Mucosa of descending colon (tissue), 3 donors: Measurements from ENCODE around the gene RNF111. TPM values are rescaled to one million over a fixed set of nuclear protein-coding genes. Genes with fewer than 3 reads are reported as not detected.
A peak's percentile ranks its signal among the peaks of the same experiment; 100 is the strongest.

Experiments used
- ATAC-seq: fragments of 200-7000 bp; cut with Tn5 transposase; one replicate; pipeline ENCODE4 v1.9.1; 2020; ENCODE audit warnings: mild to moderate bottlenecking, moderate library complexity
- DNase-seq, 3 donors: peaks; one replicate each; pipeline ENCODE4 v3.0.0-alpha.2; 2020
- H3K36me3 ChIP-seq: fragments of 200-600 bp; one replicate; pipeline ENCODE4 v1.8.0; 2021; ENCODE audit warnings: low read depth, mild to moderate bottlenecking
- H3K4me1 ChIP-seq: fragments of 200-600 bp; one replicate; pipeline ENCODE4 v1.8.0; 2021; ENCODE audit warnings: low read depth, mild to moderate bottlenecking
- H3K4me3 ChIP-seq: fragments of 200-600 bp; one replicate; pipeline ENCODE4 v1.8.0; 2021; ENCODE audit warnings: mild to moderate bottlenecking
- H3K9me3 ChIP-seq: fragments of 200-600 bp; one replicate; pipeline ENCODE4 v1.8.0; 2021; ENCODE audit warnings: mild to moderate bottlenecking
- intact Hi-C, 2 donors: fragments of 100-400 bp; cut with DNase I in 1 of 2; cut with micrococcal nuclease in 1 of 2; formaldehyde crosslinking; loops; one replicate each; pipeline versions ENCODE4 v1.11.0 to v1.11.1; 2022; cut with DNase I, micrococcal nuclease
- total RNA-seq, 3 donors: library from RNA; stranded (reverse); fragmentation: NEBNext Ultra II Directional in 2 of 3; extraction: Animal tissue kit (Norgen Biotek cat#: 25700) in 2 of 3; gene quantifications; one replicate each; pipeline versions ENCODE4 v1.2.1 to v1.2.4, GENCODE V29; 2021 to 2023
- TF ChIP-seq, protein P1 (sequence below): fragments of 200-600 bp; IDR thresholded peaks from one replicate; pipeline ENCODE4 v1.8.0; 2022; ENCODE audit warnings: antibody characterized with exemption, mild to moderate bottlenecking
- donor health status: DM: no; HTN: no; CAD: no; lungs with moderate emphysema.
- donor health status: DM: no; HTN: no; CAD: no.
- donor health status: DM: no; HTN: yes; CAD: no.

Gene RNF111
- total RNA-seq, 3 donors from 2014 or later: 25.7 to 39.6 (median 37.8) TPM

DNA sequence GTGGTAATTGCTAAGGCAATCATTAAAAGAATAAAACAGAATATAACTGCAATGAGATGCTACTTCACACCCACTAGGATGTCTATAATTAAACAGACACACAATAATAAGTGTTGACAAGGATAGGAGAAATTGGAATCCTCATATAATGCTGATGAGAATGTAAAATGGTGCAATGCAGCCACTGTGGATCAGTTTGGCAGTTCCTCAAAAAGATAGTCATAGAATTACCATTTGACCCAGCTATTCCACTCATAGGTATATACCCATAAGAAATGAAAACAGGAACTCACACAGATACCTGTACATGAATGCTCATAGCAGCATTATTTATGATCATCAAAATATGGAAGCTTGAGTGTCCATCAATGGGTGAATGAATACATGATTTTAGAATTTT lies 9.6 kb upstream of the RNF111 start:
- TF ChIP-seq, protein P1, sequence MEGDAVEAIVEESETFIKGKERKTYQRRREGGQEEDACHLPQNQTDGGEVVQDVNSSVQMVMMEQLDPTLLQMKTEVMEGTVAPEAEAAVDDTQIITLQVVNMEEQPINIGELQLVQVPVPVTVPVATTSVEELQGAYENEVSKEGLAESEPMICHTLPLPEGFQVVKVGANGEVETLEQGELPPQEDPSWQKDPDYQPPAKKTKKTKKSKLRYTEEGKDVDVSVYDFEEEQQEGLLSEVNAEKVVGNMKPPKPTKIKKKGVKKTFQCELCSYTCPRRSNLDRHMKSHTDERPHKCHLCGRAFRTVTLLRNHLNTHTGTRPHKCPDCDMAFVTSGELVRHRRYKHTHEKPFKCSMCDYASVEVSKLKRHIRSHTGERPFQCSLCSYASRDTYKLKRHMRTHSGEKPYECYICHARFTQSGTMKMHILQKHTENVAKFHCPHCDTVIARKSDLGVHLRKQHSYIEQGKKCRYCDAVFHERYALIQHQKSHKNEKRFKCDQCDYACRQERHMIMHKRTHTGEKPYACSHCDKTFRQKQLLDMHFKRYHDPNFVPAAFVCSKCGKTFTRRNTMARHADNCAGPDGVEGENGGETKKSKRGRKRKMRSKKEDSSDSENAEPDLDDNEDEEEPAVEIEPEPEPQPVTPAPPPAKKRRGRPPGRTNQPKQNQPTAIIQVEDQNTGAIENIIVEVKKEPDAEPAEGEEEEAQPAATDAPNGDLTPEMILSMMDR: no peak
- ATAC-seq (no peak), DNase-seq (no peak)
- Histone ChIP-seq H3K4me3 (no peak overlapping the region), H3K36me3 (no peaks in the 10 kb centered on the region), H3K9me3 (no peaks in the 10 kb centered on the region), H3K4me1 (no peaks in the 10 kb centered on the region)
- intact Hi-C loops: no loop called here

DNA sequence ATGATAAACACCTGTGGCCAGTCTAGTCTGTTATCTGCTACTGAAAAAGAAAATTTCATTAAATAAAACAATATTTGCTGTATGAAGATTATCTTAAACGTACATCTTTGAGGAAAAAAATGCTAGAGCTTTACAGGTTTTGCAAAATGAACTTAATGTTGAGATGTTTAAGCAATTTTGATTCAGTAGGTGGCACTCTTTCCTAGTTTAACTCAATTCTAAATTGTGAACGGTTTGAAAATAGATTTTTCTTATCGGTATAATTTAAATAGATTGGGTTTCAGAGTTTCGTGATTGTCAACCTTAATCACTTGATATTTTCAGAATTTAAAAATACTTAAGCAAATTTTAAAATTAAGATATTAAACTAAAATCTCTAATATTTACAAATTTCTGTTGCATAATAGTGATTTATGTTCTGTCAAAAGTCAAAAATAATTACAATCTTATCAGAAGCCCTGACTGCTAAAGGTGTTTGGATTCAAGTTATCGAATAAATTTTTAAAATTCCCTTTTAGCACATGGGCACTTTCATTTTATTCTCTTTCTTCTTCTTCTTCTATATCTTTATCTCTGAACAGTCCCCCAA lies 7.0 kb upstream of the RNF111 start:
- peak; percentile 34 for ATAC-seq
- TF ChIP-seq, protein P1: no peak
- no peaks in the 10 kb centered on the region for H3K4me1 ChIP-seq
- DNase-seq: no peak
- no peaks in the 10 kb centered on the region for H3K36me3 ChIP-seq
- intact Hi-C loops: loop anchor here in 1 of 2 donors (10.0 kb wide), 1 partner anchor 514 kb away; no protein-coding TSS in a partner anchor
- H3K4me3 ChIP-seq: no peak overlapping the region
- H3K9me3 ChIP-seq: no peaks in the 10 kb centered on the region

DNA sequence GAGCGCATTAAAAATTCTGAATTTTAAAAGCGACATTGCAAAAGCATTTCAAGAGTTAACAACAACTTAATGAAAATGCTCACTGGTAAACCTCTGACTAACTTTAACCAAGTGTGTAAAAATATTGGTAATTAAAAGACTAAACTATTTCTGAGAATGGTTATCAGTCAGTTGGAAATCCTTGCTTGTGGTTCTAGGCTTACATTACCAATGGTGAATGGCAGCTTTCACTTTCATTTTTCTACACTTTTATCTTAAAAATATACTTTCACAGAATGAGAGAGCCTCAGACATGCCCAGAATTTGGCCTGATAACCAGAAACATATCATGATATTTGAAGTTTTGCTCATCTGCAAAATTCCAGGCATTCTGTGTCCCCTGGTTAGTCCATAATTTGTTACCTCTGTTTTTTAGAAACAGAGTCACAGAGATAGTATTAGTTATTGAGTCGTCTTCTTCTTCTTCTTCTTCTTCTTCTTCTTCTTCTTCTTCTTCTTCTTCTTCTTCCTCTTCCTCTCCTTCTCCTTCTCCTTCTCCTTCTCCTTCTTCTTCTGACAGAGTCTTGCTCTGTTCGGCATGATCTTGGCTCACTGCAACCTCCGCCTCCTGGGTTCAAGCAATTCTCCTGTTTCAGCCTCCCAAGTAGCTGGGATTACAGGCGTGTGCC lies 5.5 kb upstream of the RNF111 start:
- TF ChIP-seq, protein P1: no peak
- no peak for DNase-seq

DNA sequence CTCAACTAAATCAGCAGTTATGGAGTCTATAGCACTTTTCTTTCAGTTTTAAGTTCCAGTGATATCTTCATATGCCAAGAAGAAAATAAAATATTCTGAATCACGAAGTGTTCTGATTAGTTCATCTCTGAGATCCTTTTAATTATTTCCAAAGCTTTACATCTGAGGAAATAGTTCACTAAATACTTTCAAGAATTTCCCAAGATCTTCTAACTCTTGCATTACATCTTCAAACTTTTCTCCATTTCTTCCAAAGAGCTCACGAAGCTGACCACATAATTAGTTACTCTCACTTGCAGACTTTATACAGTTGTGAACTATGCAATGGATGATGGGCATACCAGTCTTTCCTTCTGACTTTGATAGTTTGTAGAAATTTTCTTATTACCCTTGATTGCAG lies 4.2 kb upstream of the RNF111 start:
- Histone ChIP-seq H3K4me1 (no peaks in the 10 kb centered on the region), H3K9me3 (no peaks in the 10 kb centered on the region), H3K36me3 (no peaks in the 10 kb centered on the region), H3K4me3 (no peak overlapping the region)
- DNase-seq: no peak
- TF ChIP-seq, protein P1: no peak
- no peak for ATAC-seq
- intact Hi-C loops: loop anchor here in 1 of 2 donors (10.0 kb wide), 1 partner anchor 512 kb away; no protein-coding TSS in a partner anchor

More for the DNA sequence above, 5.5 kb upstream of the RNF111 start:
- Histone ChIP-seq H3K9me3 (no peaks in the 10 kb centered on the region), H3K4me3 (no peak overlapping the region), H3K36me3 (no peaks in the 10 kb centered on the region), H3K4me1 (no peaks in the 10 kb centered on the region)
- ATAC-seq: no peak
- intact Hi-C loops: loop anchor here in 1 of 2 donors (10.0 kb wide), 1 partner anchor 513 kb away; no protein-coding TSS in a partner anchor

DNA sequence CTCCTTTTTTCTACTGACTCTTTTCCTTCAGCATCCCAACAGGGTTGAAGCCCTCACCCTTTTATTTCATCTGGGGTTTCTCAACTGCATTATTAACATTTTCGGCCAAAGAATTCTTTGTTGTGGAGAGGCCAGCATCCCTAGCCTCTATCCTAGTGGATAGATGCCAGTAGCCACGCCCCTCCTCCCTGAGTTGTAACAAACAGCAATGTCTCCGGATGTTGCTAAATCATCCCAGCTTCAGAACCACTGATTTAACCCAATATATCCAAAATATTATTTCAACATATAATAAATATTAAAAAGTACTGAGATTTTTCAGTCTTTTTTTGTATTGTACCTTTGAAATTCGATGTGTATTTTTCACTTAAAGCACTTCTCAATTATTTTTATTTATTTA lies 2.0 kb upstream of the RNF111 start:
- H3K4me3 ChIP-seq: no peak overlapping the region
- ATAC-seq: no peak
- H3K4me1 ChIP-seq: peaks cover 11% of the 10 kb centered on the region
- peak in 1 of 3 donors; percentile 28 for DNase-seq
- TF ChIP-seq, protein P1: no peak
- no peaks in the 10 kb centered on the region for H3K36me3 ChIP-seq
- intact Hi-C loops: loop anchor here in 1 of 2 donors (10.0 kb wide), 1 partner anchor 509 kb away; no protein-coding TSS in a partner anchor
- H3K9me3 ChIP-seq: no peaks in the 10 kb centered on the region
